Karpas-422 (cell line): Measurements from ENCODE around the gene LAMTOR2. TPM values are rescaled to one million over a fixed set of nuclear protein-coding genes. Genes with fewer than 3 reads are reported as not detected.

ENCODE experiments used
- DNase-seq: peaks from one replicate; pipeline ENCODE4 v3.0.0-alpha.2; 2015
- H2AFZ ChIP-seq: fragments of 200-600 bp; sonication (generic); 2 replicates; pipeline ENCODE4 v1.6.1; 2014; ENCODE audit warnings: antibody characterized with exemption, low read length, mixed read lengths
- H3K27ac ChIP-seq: fragments of 200-600 bp; sonication (generic); 2 replicates; pipeline ENCODE4 v1.5.1; 2014; ENCODE audit warnings: mild to moderate bottlenecking, low read length, moderate library complexity
- H3K27me3 ChIP-seq: fragments of 200-600 bp; sonication (generic); 2 replicates; pipeline ENCODE4 v1.6.1; 2014; ENCODE audit warnings: low read length, mixed read lengths
- H3K36me3 ChIP-seq: fragments of 200-600 bp; sonication (generic); 2 replicates; pipeline ENCODE4 v1.6.1; 2014; ENCODE audit warnings: low read length, mixed read lengths; ENCODE audit not compliant: insufficient read depth
- H3K4me1 ChIP-seq: fragments of 200-600 bp; sonication (generic); 2 replicates; pipeline ENCODE4 v1.6.1; 2014; ENCODE audit warnings: mild to moderate bottlenecking, low read length, mixed read lengths
- H3K4me2 ChIP-seq: fragments of 200-600 bp; sonication (generic); 2 replicates; pipeline ENCODE4 v1.6.1; 2014; ENCODE audit warnings: low read length, low read depth, mild to moderate bottlenecking; ENCODE audit not compliant: poor library complexity, severe bottlenecking
- H3K4me3 ChIP-seq: fragments of 200-600 bp; sonication (generic); 2 replicates; pipeline ENCODE4 v1.5.1; 2014; ENCODE audit warnings: mild to moderate bottlenecking, antibody characterized with exemption, low read length, mixed read lengths
- H3K79me2 ChIP-seq: fragments of 200-600 bp; sonication (generic); 2 replicates; pipeline ENCODE4 v1.6.1; 2014; ENCODE audit warnings: mild to moderate bottlenecking, low read length, mixed read lengths
- H3K9ac ChIP-seq: fragments of 200-600 bp; sonication (generic); 2 replicates; pipeline ENCODE4 v1.6.0; 2014; ENCODE audit warnings: low read length
- H3K9me2 ChIP-seq: fragments of 200-600 bp; sonication (generic), shearing (Covaris generic); replicated peaks from 2 replicates; pipeline ENCODE4 v1.6.0; 2014; ENCODE audit warnings: mild to moderate bottlenecking, low read length, moderate library complexity; ENCODE audit not compliant: insufficient read depth
- H3K9me3 ChIP-seq: fragments of 300-700, 200-600 bp; sonication (generic); 2 replicates; pipeline ENCODE4 v1.6.1; 2014; ENCODE audit warnings: low read length, mixed read lengths
- H4K20me1 ChIP-seq: fragments of 200-600 bp; sonication (generic); 2 replicates; pipeline ENCODE4 v1.6.1; 2014; ENCODE audit warnings: mild to moderate bottlenecking, antibody characterized with exemption, low read length, low read depth; ENCODE audit not compliant: insufficient read depth
- total RNA-seq: library from RNA; depleted of rRNA; stranded (reverse); fragments of >200 nt; shearing (Covaris generic); gene quantifications from 2 replicates; pipeline ENCODE4 v1.2.3, GENCODE V29; 2014; ENCODE audit warnings: low replicate concordance

The LAMTOR2 gene
- total RNA-seq, 1 experiment from 2014 or later = 106 TPM

DNA sequence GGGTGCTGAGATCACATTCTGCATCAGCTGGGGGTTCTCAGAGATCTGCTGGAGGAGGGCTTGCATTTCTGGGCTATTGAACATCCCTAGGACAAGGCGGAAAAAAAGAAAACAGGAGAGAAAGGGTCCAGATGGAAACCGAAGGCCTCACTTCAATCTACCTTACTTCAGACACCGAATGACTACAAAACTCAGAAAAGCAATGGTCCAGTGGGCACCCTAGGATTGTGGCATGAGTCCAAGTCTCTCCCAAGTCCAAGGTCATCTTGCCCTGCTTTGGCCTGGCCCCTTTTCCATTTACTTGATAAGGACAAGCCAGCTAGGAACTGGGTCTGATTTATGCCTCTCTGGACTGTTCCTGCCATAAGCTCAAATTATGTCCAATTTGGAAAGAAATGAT, 11.8 kb upstream of the LAMTOR2 start:
- Histone ChIP-seq H3K4me1 (no peaks in the 10 kb centered on the region), H3K9ac (no peak overlapping the region), H3K4me3 (no peak overlapping the region)

DNA sequence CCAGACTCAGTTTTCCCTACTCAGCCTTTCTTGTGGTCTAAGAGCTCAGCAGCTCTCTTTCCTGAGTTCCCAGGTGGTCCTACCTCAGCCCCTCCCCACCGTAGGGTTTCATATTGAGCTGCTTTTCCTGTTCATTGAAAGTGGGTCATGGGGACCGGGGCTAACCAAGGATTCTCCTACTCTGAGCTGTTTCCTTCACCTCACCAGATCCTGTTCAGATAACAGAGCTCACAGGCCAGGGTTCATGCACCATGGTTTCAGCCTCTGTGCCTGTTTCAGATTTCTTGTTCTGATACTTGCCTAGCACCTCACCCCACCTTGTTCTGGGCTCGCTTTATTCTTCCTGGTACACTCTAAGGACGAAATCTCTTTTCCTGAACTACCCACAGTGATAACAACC, 9.5 kb upstream of the LAMTOR2 start:
- peaks cover 32% of the 10 kb centered on the region; the same call in 1 of the 2 replicates for H3K36me3 ChIP-seq
- H3K27ac ChIP-seq = no peak overlapping the region
- no peaks in the 10 kb centered on the region for H3K9me2 ChIP-seq
- H3K27me3 ChIP-seq = no peaks in the 10 kb centered on the region
- no peaks in the 10 kb centered on the region for H3K4me1 ChIP-seq
- no peak overlapping the region for H3K4me3 ChIP-seq
- H2AFZ ChIP-seq = no peak overlapping the region
- H4K20me1 ChIP-seq = no peaks in the 10 kb centered on the region
- DNase-seq = no peak
- no peak overlapping the region for H3K4me2 ChIP-seq
- no peaks in the 10 kb centered on the region for H3K9me3 ChIP-seq
- H3K9ac ChIP-seq = no peak overlapping the region
- 0 out of 2 replicates have a peak, but pooled peaks cover 3% of the 10 kb centered on the region for H3K79me2 ChIP-seq

More for the DNA sequence above, 11.8 kb upstream of the LAMTOR2 start:
- H3K9me2 ChIP-seq = no peaks in the 10 kb centered on the region
- no peaks in the 10 kb centered on the region for H3K27me3 ChIP-seq
- DNase-seq = no peak
- H3K27ac ChIP-seq = no peak overlapping the region
- H3K4me2 ChIP-seq = no peak overlapping the region
- H3K9me3 ChIP-seq = no peaks in the 10 kb centered on the region
- no peaks in the 10 kb centered on the region for H3K79me2 ChIP-seq
- H4K20me1 ChIP-seq = no peaks in the 10 kb centered on the region
- H2AFZ ChIP-seq = no peak overlapping the region
- peaks cover 21% of the 10 kb centered on the region; the same call in 1 of the 2 replicates for H3K36me3 ChIP-seq

- Histone ChIP-seq H3K9me3 (no peaks in the 10 kb centered on the region), H3K27me3 (no peaks in the 10 kb centered on the region), H3K4me3 (no peak overlapping the region), H3K36me3 (peaks cover 21% of the 10 kb centered on the region; the same call in 1 of the 2 replicates), H3K27ac (no peak overlapping the region), H3K9me2 (no peaks in the 10 kb centered on the region), H3K9ac (no peak overlapping the region), H3K4me1 (peaks cover 7% of the 10 kb centered on the region), H3K4me2 (no peak overlapping the region), H4K20me1 (peaks cover 6% of the 10 kb centered on the region; the same call in 1 of the 2 replicates), H3K79me2 (peaks cover 29% of the 10 kb centered on the region), H2AFZ (no peak overlapping the region)
- DNase-seq = no peak
These were observed 5.8 kb upstream of the LAMTOR2 start for GRCh38 chr1:156048663-156049258.

DNA sequence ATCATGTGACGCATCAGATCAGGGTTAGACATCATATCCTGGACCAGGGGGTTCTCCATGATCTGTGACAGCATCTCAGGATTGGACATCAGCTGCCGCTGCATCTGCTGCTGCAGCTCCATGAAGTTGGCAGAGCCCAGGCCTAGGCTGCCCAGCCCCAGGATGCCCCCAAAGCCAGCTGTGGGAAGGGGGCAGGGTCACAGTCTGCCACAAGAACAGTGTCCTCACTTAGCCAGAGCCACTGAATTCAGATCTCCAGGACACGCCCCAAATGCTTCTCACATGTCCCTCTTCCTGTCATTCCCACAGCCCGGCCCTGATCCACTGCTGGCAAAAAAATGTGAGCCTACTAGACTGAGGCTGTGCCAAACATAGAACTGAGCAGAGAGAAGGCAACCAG, 4.2 kb upstream of the LAMTOR2 start:
- Histone ChIP-seq H3K9ac (no peak overlapping the region), H3K4me1 (peaks cover 12% of the 10 kb centered on the region), H3K4me2 (no peak overlapping the region)

GRCh38 chr1:156051011-156051725, 3.4 kb upstream of the LAMTOR2 start:
- H3K36me3 ChIP-seq = peaks cover 16% of the 10 kb centered on the region; the same call in 1 of the 2 replicates
- no peaks in the 10 kb centered on the region for H3K27me3 ChIP-seq
- H3K9me3 ChIP-seq = no peaks in the 10 kb centered on the region
- no peak overlapping the region for H2AFZ ChIP-seq
- peaks cover 19% of the 10 kb centered on the region for H3K4me1 ChIP-seq
- no peaks in the 10 kb centered on the region for H3K9me2 ChIP-seq
- H3K79me2 ChIP-seq = peaks cover 42% of the 10 kb centered on the region
- H3K27ac ChIP-seq = no peak overlapping the region
- no peak overlapping the region for H3K9ac ChIP-seq
- no peak for DNase-seq
- H3K4me2 ChIP-seq = no peak overlapping the region
- peaks cover 6% of the 10 kb centered on the region; the same call in 1 of the 2 replicates for H4K20me1 ChIP-seq
- no peak overlapping the region for H3K4me3 ChIP-seq

More for the DNA sequence above, 4.2 kb upstream of the LAMTOR2 start:
- H4K20me1 ChIP-seq = peaks cover 6% of the 10 kb centered on the region; the same call in 1 of the 2 replicates
- H3K79me2 ChIP-seq = peaks cover 35% of the 10 kb centered on the region
- H3K27ac ChIP-seq = no peak overlapping the region
- no peak for DNase-seq
- no peaks in the 10 kb centered on the region for H3K9me2 ChIP-seq
- no peaks in the 10 kb centered on the region for H3K9me3 ChIP-seq
- peaks cover 16% of the 10 kb centered on the region; the same call in 1 of the 2 replicates for H3K36me3 ChIP-seq
- H2AFZ ChIP-seq = no peak overlapping the region
- H3K27me3 ChIP-seq = no peaks in the 10 kb centered on the region
- H3K4me3 ChIP-seq = no peak overlapping the region

DNA sequence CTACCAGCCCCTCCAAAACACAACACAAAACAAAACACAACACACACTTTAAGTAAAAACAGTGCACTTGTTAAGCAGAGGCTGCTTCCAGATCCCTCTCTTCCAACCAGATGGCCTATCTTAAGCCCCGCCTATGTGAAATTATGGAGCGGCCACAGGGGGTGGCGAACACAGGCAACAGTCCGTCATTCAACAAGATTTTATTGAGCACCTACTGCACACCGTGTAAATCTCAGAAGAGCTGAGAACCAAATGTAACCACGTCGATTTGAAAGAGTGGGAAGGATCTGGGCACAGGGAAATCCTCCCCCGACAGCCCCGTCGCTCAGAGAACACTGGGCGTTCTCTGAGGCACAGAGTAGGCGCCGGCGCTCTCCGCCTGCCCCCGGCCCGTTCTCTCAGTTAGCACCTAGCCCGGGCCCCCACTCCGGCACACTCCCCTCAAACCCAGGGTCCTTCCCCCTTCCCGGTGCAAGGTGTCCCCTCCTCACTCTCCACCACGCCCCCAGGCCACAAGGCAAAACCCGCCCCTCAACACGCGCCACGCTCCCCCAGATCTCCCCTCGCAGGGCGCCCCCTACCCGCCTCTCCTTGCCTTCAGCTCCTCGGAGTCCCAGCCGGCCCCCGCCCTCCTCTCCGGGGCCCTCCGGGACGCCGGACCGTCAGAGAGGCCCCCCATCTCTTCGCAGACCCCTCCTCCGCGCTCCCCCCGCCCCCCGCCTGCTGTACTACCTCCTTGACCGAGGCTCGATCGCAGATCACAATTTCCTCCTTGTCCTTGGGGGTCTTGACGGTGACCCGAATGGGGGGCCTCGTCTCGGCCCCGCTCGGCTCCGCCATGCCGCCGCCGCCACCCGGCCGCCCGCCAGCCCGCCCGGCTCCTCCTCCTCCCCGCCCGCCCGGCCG, 1.5 kb upstream of the LAMTOR2 start:
- peaks cover 8% of the 10 kb centered on the region; the same call in 1 of the 2 replicates for H3K36me3 ChIP-seq
- peak overlapping the region; percentile 83 for H3K4me3 ChIP-seq
- no peaks in the 10 kb centered on the region for H3K9me2 ChIP-seq
- H2AFZ ChIP-seq = peak overlapping the region; percentile 5; the same call in 1 of the 2 replicates
- peak; percentile 85 for DNase-seq
- H4K20me1 ChIP-seq = peaks cover 6% of the 10 kb centered on the region; the same call in 1 of the 2 replicates
- H3K4me1 ChIP-seq = peaks cover 19% of the 10 kb centered on the region
- no peaks in the 10 kb centered on the region for H3K27me3 ChIP-seq
- H3K27ac ChIP-seq = peak overlapping the region; percentile 49
- peaks cover 42% of the 10 kb centered on the region for H3K79me2 ChIP-seq
- H3K9ac ChIP-seq = peak overlapping the region; percentile 81
- H3K4me2 ChIP-seq = peak overlapping the region; percentile 79
- H3K9me3 ChIP-seq = no peaks in the 10 kb centered on the region

GRCh38 chr1:156053768-156054499, 648 bp upstream of the LAMTOR2 start, which contains the start of gene UBQLN4:
Gene UBQLN4 (minus strand): TSS chr1:156053798. CDS start chr1:156053701, 97 bp downstream.
- Histone ChIP-seq H3K79me2 (peaks cover 42% of the 10 kb centered on the region), H3K9me2 (no peaks in the 10 kb centered on the region), H3K4me1 (peaks cover 19% of the 10 kb centered on the region), H3K4me3 (peak within 1 kb of the TSS; percentile 92), H3K36me3 (peaks cover 8% of the 10 kb centered on the region; the same call in 1 of the 2 replicates), H3K27me3 (no peaks in the 10 kb centered on the region), H2AFZ (peak within 1 kb of the TSS; percentile 33; the same call in 1 of the 2 replicates), H4K20me1 (peaks cover 6% of the 10 kb centered on the region; the same call in 1 of the 2 replicates), H3K27ac (peak within 1 kb of the TSS; percentile 91), H3K9ac (peak within 1 kb of the TSS; percentile 82), H3K4me2 (peak within 1 kb of the TSS; percentile 80), H3K9me3 (no peaks in the 10 kb centered on the region)
- DNase-seq = peak; percentile 96
